ES-I3 (cell line): ENCODE results near the gene FRMD6.
A peak's percentile ranks its signal among the peaks of the same experiment; 100 is the strongest.

Source experiments
- H3K36me3 ChIP-seq: 2 replicates; pipeline ENCODE4 v1.6.1; 2013; ENCODE audit warnings: mild to moderate bottlenecking, low read length, control low read depth, moderate library complexity; ENCODE audit not compliant: insufficient read depth
- H3K4me1 ChIP-seq: 2 replicates; pipeline ENCODE4 v1.6.1; 2013; ENCODE audit warnings: mild to moderate bottlenecking, control low read depth, low read length; ENCODE audit not compliant: insufficient read depth
- H3K9ac ChIP-seq: 2 replicates; pipeline ENCODE4 v1.6.1; 2013; ENCODE audit warnings: low read depth, mild to moderate bottlenecking, low read length, moderate library complexity
- H3K9me3 ChIP-seq: 2 replicates; pipeline ENCODE4 v1.6.1; 2013; ENCODE audit warnings: mild to moderate bottlenecking, low read length, moderate library complexity; ENCODE audit not compliant: control insufficient read depth, insufficient read depth

FRMD6 gene

DNA sequence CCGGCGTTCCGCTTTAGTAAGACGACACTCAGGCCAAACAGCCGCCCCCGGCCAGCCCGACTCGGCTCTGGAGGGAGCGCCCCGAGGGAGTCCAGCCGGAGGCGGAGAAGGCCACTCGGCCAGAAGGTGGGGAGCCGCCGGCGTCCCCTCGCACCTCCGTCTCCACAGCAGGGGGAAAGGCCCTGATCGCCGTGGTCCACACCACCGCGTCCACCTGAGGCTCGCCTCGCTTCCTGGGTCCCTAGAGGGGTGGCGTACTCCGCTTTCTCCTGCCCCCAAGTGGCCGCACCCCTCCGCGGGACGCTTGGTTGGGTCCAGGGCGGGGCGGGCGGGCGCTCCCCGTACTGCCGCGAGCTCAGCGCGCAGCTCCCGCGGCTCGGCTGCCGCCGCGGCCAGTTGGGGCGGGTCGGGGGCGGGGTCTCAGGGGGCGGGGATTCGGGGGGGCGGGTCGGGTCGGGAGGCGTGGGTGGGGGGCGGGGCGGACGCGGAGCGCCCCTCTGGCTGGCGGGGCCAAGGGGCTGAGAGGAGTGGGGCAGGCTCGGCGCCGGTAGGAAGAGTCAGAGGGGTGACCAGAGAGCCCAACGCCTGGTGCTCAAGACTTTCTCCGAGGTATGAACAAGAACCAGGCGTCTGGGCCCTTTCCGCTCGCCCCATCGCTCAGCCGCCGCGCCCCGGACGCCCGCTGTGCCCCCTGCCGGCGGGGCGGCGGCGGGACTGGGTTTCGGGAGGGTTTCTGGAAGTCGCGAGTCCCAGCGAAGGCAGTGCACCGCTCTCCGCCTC is at the start of gene FRMD6:
Gene FRMD6 (plus strand): TSS at position 523 of the 780 bp plus-strand sequence. CDS start 37,927 bp downstream, outside the sequence.
- H3K9ac ChIP-seq, result peak within 1 kb of the TSS; percentile 86
- H3K9me3 ChIP-seq, result no peaks in the 10 kb centered on the region
- H3K4me1 ChIP-seq, result peaks cover 16% of the 10 kb centered on the region; the same call in 1 of the 2 replicates
- H3K36me3 ChIP-seq, result no peaks in the 10 kb centered on the region

GRCh38 chr14:51602310-51602709 is 49.4 kb upstream of the FRMD6 start:
- Histone ChIP-seq H3K36me3 (no peaks in the 10 kb centered on the region), H3K9ac (no peak overlapping the region), H3K9me3 (no peaks in the 10 kb centered on the region), H3K4me1 (peaks cover 23% of the 10 kb centered on the region)

DNA sequence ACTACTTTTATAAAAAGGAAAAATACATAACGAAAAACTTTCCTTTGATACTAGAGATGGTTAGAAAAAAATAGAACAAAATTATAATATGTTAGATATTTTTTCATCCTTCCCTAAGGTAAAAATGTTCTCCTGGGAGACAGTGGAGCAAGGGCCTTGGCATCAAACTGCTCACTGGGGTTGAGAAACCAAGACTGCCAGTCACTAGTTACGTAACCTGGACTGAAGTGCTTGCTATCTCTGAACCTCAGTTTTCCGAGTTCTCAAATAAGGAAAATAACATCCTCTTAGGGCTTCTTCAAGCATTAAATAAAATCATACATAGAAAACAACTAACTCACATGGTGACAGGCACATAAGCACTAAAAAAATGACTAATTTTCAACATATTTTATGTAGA is 48.2 kb upstream of the FRMD6 start:
- Histone ChIP-seq H3K9ac (no peak overlapping the region), H3K9me3 (no peaks in the 10 kb centered on the region), H3K36me3 (no peaks in the 10 kb centered on the region), H3K4me1 (peaks cover 23% of the 10 kb centered on the region)

DNA sequence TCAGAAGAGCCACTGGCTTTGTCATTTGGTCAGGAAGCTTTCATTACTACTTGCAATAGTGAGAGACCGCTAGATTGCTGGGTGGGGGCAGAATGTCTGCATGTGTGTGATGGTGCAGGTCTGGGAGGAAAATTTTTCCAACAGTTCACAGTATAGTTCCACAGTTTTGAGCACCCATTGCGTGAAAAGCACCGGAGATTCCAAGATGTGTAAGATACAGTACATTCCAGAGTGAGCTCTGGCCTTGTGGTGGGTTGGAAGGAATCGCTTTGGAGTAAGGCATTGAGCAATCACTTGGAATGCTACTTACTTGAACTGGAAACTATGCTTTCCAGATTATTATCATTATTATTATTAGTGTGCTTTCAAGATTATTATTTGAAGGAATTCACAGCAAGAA is 47.6 kb upstream of the FRMD6 start:
- H3K9me3 ChIP-seq, result no peaks in the 10 kb centered on the region
- H3K9ac ChIP-seq, result no peak overlapping the region
- H3K4me1 ChIP-seq, result peaks cover 22% of the 10 kb centered on the region
- no peaks in the 10 kb centered on the region for H3K36me3 ChIP-seq

- H3K36me3 ChIP-seq, result no peaks in the 10 kb centered on the region
- peaks cover 14% of the 10 kb centered on the region; the same call in 1 of the 2 replicates for H3K4me1 ChIP-seq
- no peak overlapping the region for H3K9ac ChIP-seq
- no peaks in the 10 kb centered on the region for H3K9me3 ChIP-seq
These were observed 46.1 kb upstream of the FRMD6 start for GRCh38 chr14:51605575-51605974.

DNA sequence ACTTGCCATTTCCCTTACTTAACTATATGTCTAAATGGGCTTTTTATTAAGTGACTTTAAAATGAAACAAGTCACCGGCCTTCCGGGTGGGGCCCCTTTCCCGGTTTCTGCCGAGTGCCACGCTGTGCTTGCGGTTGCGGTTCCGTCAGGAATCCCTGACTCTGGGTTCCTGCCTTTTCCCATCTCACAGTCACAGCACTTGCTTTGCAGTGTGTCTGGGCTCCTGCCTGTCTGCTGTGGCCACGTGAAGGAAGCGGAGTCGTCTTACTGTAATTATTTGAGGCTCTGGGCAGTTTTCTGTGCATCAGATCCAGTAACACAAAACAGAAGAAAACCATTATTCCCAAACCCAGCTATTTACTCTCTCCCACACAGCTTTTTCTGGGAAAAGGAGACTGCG is 44.0 kb upstream of the FRMD6 start:
- H3K9me3 ChIP-seq, result no peaks in the 10 kb centered on the region
- no peaks in the 10 kb centered on the region for H3K36me3 ChIP-seq
- peaks cover 16% of the 10 kb centered on the region; the same call in 1 of the 2 replicates for H3K4me1 ChIP-seq
- no peak overlapping the region for H3K9ac ChIP-seq

- no peak overlapping the region for H3K9ac ChIP-seq
- no peaks in the 10 kb centered on the region for H3K36me3 ChIP-seq
- H3K9me3 ChIP-seq, result no peaks in the 10 kb centered on the region
- peaks cover 16% of the 10 kb centered on the region; the same call in 1 of the 2 replicates for H3K4me1 ChIP-seq
These were observed 42.3 kb upstream of the FRMD6 start for GRCh38 chr14:51609251-51609954.

DNA sequence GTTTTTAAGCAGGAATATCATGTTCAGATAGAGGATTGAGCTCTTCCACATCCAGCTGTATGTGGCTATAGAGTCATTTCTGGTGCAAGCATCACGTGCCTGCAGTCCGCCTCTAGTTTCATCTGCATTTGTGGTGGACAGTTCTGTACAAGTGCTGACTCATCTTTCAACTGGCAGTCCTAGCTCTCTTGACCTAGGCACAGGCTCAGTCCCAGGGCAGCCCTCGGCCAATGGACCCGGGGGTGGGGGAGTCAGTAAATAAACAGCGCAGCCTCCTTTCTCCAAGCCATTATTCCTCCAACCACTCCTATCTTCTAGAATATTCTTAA is 41.8 kb upstream of the FRMD6 start:
- Histone ChIP-seq H3K36me3 (no peaks in the 10 kb centered on the region), H3K9me3 (no peaks in the 10 kb centered on the region), H3K9ac (no peak overlapping the region), H3K4me1 (peaks cover 16% of the 10 kb centered on the region; the same call in 1 of the 2 replicates)

DNA sequence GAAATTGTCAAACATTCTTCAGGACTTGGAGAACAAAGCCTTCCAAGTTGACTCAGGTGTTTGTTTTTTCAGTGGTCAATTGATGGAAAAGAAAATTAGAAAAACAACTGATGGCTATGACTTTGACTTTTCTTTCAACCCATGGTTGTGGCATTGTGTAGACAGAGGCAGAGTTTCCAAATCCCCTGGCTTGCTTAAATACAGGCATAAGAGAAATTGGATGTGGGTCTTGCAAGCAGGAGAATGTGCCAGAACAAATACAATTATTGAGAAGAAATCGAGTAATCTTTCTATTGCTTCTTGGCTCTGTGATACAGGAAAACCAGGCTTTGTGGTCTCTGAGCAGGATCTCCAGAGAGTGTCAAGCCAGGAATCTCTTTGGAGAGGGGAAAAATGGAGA is 40.9 kb upstream of the FRMD6 start:
- Histone ChIP-seq H3K9ac (no peak overlapping the region), H3K4me1 (peaks cover 16% of the 10 kb centered on the region; the same call in 1 of the 2 replicates), H3K9me3 (no peaks in the 10 kb centered on the region), H3K36me3 (no peaks in the 10 kb centered on the region; the same call in 1 of the 2 replicates)

GRCh38 chr14:51612449-51612848 is 39.3 kb upstream of the FRMD6 start:
- no peaks in the 10 kb centered on the region for H3K9me3 ChIP-seq
- no peak overlapping the region for H3K9ac ChIP-seq
- H3K4me1 ChIP-seq, result peaks cover 16% of the 10 kb centered on the region; the same call in 1 of the 2 replicates
- H3K36me3 ChIP-seq, result no peaks in the 10 kb centered on the region; the same call in 1 of the 2 replicates

DNA sequence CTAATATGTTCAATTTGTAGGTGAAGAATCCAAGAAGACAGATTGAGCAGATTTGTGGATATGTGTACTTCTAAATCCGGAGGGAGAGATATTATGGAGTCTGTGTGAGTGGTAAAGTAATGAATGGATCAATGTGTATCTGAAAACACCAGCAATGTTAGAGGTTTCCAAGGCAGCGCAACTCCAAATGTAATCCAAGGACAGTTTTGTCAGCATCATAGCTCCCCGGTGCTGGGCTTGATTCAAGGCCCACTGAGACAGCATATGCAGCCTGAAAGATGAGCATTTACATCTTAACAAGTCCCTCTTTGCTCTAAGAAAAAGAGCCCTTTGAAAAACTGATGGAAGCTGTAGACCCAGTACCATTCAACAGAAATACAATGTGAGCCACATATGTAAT is 38.3 kb upstream of the FRMD6 start:
- H3K9me3 ChIP-seq, result no peaks in the 10 kb centered on the region
- H3K4me1 ChIP-seq, result peaks cover 16% of the 10 kb centered on the region; the same call in 1 of the 2 replicates
- H3K9ac ChIP-seq, result no peak overlapping the region
- no peaks in the 10 kb centered on the region; the same call in 1 of the 2 replicates for H3K36me3 ChIP-seq

- H3K9ac ChIP-seq, result no peak overlapping the region
- H3K36me3 ChIP-seq, result no peaks in the 10 kb centered on the region; the same call in 1 of the 2 replicates
- H3K9me3 ChIP-seq, result no peaks in the 10 kb centered on the region
- H3K4me1 ChIP-seq, result peaks cover 12% of the 10 kb centered on the region; the same call in 1 of the 2 replicates
These were observed 37.0 kb upstream of the FRMD6 start for GRCh38 chr14:51614707-51615106.

GRCh38 chr14:51616256-51616655 is 35.5 kb upstream of the FRMD6 start:
- H3K4me1 ChIP-seq, result peaks cover 5% of the 10 kb centered on the region; the same call in 1 of the 2 replicates
- no peaks in the 10 kb centered on the region; the same call in 1 of the 2 replicates for H3K36me3 ChIP-seq
- no peak overlapping the region for H3K9ac ChIP-seq
- H3K9me3 ChIP-seq, result no peaks in the 10 kb centered on the region

DNA sequence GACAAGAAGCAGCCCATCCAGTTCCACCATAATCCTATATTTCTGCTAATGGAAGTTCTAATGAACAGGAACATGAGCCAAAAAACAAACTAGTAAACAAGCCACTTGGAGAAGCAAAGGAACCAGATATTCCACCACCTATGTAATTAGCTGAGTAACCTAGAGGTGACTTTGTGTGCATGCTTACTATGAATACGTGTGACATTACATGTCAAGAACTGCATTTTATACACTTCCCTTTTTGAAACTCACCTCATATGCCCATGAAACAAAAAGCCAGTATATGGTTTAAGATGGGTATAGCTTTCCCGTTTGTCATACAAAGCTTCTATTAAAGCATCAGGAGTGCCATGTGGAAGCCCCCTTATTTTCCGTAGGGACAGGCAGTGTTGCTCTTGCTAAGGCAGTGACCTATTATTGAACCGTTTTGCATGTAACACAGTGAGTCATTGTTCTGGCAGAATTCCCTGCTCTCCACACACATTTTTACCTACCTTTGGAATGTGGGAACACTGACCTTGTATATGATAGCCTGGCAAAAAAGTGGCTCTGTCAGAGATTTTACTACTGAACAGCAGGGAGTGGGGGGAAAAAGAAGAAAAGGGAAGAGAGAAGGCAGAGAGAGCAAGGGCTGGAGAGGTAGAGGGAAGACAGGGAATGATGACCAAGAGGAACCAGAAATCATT is 34.8 kb upstream of the FRMD6 start:
- Histone ChIP-seq H3K9ac (no peak overlapping the region), H3K9me3 (no peaks in the 10 kb centered on the region), H3K36me3 (no peaks in the 10 kb centered on the region; the same call in 1 of the 2 replicates), H3K4me1 (no peaks in the 10 kb centered on the region)
